OCI-LY1 (cell line): Measurements from ENCODE around the gene IRX6.

Experiments used
- H2AFZ ChIP-seq: fragments of 200-600 bp; sonication (generic), shearing (Covaris generic); 2 replicates; pipeline ENCODE4 v1.6.0; 2014; ENCODE audit warnings: antibody characterized with exemption, mild to moderate bottlenecking, low read length
- H3F3A ChIP-seq: fragments of 200-600 bp; sonication (generic), shearing (Covaris generic); 2 replicates; pipeline ENCODE4 v1.6.0; 2014; ENCODE audit warnings: mild to moderate bottlenecking, antibody characterized with exemption, low read length, moderate library complexity; ENCODE audit not compliant: insufficient read depth
- H3K27ac ChIP-seq: fragments of 200-600 bp; sonication (generic); 2 replicates; pipeline ENCODE4 v1.5.1; 2014; ENCODE audit warnings: low read length, mixed run types, mild to moderate bottlenecking, low read depth; ENCODE audit not compliant: poor library complexity, severe bottlenecking
- H3K27me3 ChIP-seq: fragments of 200-600 bp; sonication (generic); 2 replicates; pipeline ENCODE4 v1.6.0; 2014; ENCODE audit warnings: antibody characterized with exemption, mild to moderate bottlenecking, low read length, moderate library complexity; ENCODE audit not compliant: insufficient read depth
- H3K36me3 ChIP-seq: fragments of 200-600 bp; sonication (generic); 2 replicates; pipeline ENCODE4 v1.6.1; 2014; ENCODE audit warnings: mild to moderate bottlenecking, antibody characterized with exemption, low read length, moderate library complexity, mixed read lengths; ENCODE audit not compliant: insufficient read depth
- H3K4me1 ChIP-seq: fragments of 200-600 bp; sonication (generic); 2 replicates; pipeline ENCODE4 v1.5.1; 2014; ENCODE audit warnings: mild to moderate bottlenecking, low read length, moderate library complexity; ENCODE audit not compliant: insufficient read depth, severe bottlenecking
- H3K4me2 ChIP-seq: fragments of 200-600 bp; sonication (generic), shearing (Covaris generic); 2 replicates; pipeline ENCODE4 v1.6.1; 2014; ENCODE audit warnings: low read length
- H3K4me3 ChIP-seq: fragments of 200-600 bp; sonication (generic); 2 replicates; pipeline ENCODE4 v1.5.1; 2014; ENCODE audit warnings: low read length, low read depth, mild to moderate bottlenecking, mixed read lengths; ENCODE audit not compliant: poor library complexity, severe bottlenecking
- H3K79me2 ChIP-seq: fragments of 200-600 bp; shearing (Covaris generic); 2 replicates; pipeline ENCODE4 v1.6.1; 2016; ENCODE audit warnings: mixed run types, low read length, mixed read lengths; ENCODE audit not compliant: insufficient read depth
- H3K9ac ChIP-seq: fragments of 200-600 bp; sonication (generic), shearing (Covaris generic); 2 replicates; pipeline ENCODE4 v1.6.1; 2014; ENCODE audit warnings: mild to moderate bottlenecking, low read length, mixed read lengths
- H3K9me2 ChIP-seq: fragments of 200-600 bp; sonication (generic), shearing (Covaris generic); 2 replicates; pipeline ENCODE4 v1.6.1; 2014; ENCODE audit warnings: low read depth, mild to moderate bottlenecking, low read length, mixed read lengths
- H3K9me3 ChIP-seq: fragments of 200-600 bp; shearing (Covaris generic); 2 replicates; pipeline ENCODE4 v1.6.1; 2014; ENCODE audit warnings: low read length, mixed read lengths
- H4K20me1 ChIP-seq: fragments of 200-600 bp; sonication (generic), shearing (Covaris generic); 2 replicates; pipeline ENCODE4 v1.6.0; 2016; ENCODE audit warnings: mild to moderate bottlenecking, low read length; ENCODE audit not compliant: insufficient read depth
- EZH2 ChIP-seq: fragments of 200-600 bp; sonication (generic), shearing (Covaris generic); IDR thresholded peaks from 2 replicates; pipeline ENCODE4 v1.8.0; 2017; ENCODE audit warnings: borderline replicate concordance, mixed run types, mild to moderate bottlenecking, antibody characterized with exemption, low read length, moderate library complexity, mixed read lengths
- TF ChIP-seq, protein P1 (sequence below): fragments of 200-600 bp; sonication (generic), shearing (Covaris generic); IDR thresholded peaks from 2 replicates; pipeline ENCODE4 v1.5.1; 2017; ENCODE audit warnings: mild to moderate bottlenecking, antibody characterized with exemption, low read length, moderate library complexity, mixed read lengths

IRX6 gene

DNA sequence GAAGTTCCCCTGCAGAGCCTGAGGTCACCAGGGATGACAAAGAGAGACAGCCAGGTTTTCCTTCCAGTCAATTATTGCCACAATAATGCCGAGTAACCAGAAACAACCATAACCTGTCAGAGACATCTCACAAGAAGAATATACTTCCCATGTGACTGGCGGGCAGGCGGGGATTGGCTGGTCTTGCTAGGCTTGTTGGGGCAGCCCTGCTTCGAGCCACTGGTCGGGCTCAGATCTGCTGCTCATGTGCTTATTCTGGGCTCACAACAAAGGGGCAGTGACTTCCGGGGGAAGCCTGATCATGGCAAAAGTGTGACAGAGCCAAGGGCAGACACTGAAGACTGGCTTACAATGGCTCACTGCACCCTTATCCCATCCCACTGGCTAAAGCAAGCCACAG lies 48.1 kb upstream of the IRX6 start:
- Histone ChIP-seq H3F3A (no peaks in the 10 kb centered on the region), H3K9ac (no peak overlapping the region), H3K79me2 (no peaks in the 10 kb centered on the region), H2AFZ (no peak overlapping the region), H4K20me1 (no peaks in the 10 kb centered on the region), H3K4me2 (no peak overlapping the region), H3K9me2 (no peaks in the 10 kb centered on the region), H3K4me1 (no peaks in the 10 kb centered on the region), H3K27me3 (no peaks in the 10 kb centered on the region), H3K9me3 (no peaks in the 10 kb centered on the region), H3K27ac (no peak overlapping the region), H3K4me3 (no peak overlapping the region), H3K36me3 (no peaks in the 10 kb centered on the region)
- TF ChIP-seq, protein P1, sequence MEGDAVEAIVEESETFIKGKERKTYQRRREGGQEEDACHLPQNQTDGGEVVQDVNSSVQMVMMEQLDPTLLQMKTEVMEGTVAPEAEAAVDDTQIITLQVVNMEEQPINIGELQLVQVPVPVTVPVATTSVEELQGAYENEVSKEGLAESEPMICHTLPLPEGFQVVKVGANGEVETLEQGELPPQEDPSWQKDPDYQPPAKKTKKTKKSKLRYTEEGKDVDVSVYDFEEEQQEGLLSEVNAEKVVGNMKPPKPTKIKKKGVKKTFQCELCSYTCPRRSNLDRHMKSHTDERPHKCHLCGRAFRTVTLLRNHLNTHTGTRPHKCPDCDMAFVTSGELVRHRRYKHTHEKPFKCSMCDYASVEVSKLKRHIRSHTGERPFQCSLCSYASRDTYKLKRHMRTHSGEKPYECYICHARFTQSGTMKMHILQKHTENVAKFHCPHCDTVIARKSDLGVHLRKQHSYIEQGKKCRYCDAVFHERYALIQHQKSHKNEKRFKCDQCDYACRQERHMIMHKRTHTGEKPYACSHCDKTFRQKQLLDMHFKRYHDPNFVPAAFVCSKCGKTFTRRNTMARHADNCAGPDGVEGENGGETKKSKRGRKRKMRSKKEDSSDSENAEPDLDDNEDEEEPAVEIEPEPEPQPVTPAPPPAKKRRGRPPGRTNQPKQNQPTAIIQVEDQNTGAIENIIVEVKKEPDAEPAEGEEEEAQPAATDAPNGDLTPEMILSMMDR: no peak
- TF ChIP-seq EZH2: no peak

DNA sequence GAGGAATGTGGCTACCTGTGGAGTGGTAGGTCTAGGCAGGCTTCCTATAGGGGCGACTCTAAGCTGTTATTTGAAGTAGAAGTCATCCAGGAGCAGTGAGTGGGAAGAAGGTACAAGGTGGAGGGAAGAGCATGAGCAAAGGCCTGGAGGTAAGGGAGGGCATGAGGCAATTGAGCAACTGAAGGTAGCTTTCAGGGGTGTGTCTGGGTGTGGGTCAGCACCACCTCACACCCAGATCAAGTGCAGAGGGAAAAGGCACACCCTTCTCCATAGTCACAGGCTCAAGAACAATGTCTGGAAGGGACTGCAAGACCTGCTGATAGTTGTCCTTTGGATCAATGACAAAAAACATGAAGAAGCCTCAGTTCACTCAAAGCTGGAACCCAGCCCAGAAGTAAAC lies 46.5 kb upstream of the IRX6 start:
- H2AFZ ChIP-seq: no peak overlapping the region
- H3F3A ChIP-seq: no peaks in the 10 kb centered on the region
- no peak overlapping the region for H3K9ac ChIP-seq
- TF ChIP-seq EZH2: no peak
- TF ChIP-seq, protein P1: no peak
- H4K20me1 ChIP-seq: no peaks in the 10 kb centered on the region
- no peaks in the 10 kb centered on the region for H3K79me2 ChIP-seq
- no peak overlapping the region for H3K4me3 ChIP-seq
- no peaks in the 10 kb centered on the region for H3K9me2 ChIP-seq
- H3K27me3 ChIP-seq: no peaks in the 10 kb centered on the region
- no peaks in the 10 kb centered on the region for H3K36me3 ChIP-seq
- H3K4me1 ChIP-seq: no peaks in the 10 kb centered on the region
- no peaks in the 10 kb centered on the region for H3K9me3 ChIP-seq
- H3K4me2 ChIP-seq: no peak overlapping the region
- H3K27ac ChIP-seq: no peak overlapping the region

DNA sequence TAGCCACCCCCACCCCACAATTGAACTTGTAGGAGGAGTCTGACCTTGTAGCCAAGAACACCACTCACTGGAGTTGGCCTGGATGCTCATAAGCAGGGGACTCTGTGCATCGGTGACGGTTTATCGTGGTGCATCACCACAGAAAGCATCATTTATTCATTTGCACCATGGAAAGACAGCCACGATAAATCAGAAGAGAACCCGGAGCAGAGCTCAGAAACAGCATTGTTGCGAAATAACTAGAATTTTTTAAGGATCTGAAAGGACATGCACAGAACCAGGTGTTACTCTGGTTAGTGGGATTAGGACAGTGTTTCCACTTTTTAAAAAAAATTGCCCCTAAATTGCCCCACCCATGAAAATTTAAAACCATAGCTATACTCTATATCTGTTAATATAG lies 44.4 kb upstream of the IRX6 start:
- Histone ChIP-seq H3K79me2 (no peaks in the 10 kb centered on the region), H3K9ac (no peak overlapping the region), H3K4me2 (no peak overlapping the region), H3K4me3 (no peak overlapping the region), H3K4me1 (no peaks in the 10 kb centered on the region), H3K36me3 (no peaks in the 10 kb centered on the region), H3K27ac (no peak overlapping the region), H3K27me3 (no peaks in the 10 kb centered on the region), H4K20me1 (no peaks in the 10 kb centered on the region), H2AFZ (no peak overlapping the region), H3F3A (no peaks in the 10 kb centered on the region), H3K9me2 (no peaks in the 10 kb centered on the region), H3K9me3 (no peaks in the 10 kb centered on the region)
- no peak for TF ChIP-seq EZH2
- TF ChIP-seq, protein P1: no peak
